Measurements from ENCODE around the gene CPAMD8.

DNA sequence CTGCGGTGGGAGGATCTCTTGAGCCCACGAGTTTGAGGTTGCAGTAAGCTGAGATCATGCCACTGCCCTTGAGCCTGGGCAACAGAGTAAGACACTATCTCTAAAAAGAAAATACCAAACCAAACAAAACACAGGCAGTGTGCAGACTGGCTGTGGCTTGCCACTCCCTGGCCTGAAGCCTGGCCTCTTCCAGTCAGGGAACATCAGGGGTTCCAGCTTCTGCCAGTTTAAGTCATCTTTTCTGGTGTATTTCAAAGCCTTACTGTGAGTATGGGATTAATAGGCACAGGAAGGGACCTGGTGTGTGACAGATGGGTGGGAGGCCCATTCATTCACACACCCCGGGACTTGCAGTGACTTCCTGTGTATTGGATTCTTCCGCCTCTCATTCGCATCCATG, 164.8 kb downstream of the CPAMD8 start:
- TF ChIP-seq, protein P1, sequence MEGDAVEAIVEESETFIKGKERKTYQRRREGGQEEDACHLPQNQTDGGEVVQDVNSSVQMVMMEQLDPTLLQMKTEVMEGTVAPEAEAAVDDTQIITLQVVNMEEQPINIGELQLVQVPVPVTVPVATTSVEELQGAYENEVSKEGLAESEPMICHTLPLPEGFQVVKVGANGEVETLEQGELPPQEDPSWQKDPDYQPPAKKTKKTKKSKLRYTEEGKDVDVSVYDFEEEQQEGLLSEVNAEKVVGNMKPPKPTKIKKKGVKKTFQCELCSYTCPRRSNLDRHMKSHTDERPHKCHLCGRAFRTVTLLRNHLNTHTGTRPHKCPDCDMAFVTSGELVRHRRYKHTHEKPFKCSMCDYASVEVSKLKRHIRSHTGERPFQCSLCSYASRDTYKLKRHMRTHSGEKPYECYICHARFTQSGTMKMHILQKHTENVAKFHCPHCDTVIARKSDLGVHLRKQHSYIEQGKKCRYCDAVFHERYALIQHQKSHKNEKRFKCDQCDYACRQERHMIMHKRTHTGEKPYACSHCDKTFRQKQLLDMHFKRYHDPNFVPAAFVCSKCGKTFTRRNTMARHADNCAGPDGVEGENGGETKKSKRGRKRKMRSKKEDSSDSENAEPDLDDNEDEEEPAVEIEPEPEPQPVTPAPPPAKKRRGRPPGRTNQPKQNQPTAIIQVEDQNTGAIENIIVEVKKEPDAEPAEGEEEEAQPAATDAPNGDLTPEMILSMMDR (IDR thresholded peaks at IDR 0.05 in 4 of 5, conservative IDR thresholded peaks at IDR 0.05 in 1 of 5): no peak
- no peak for TF ChIP-seq POLR2A (IDR thresholded peaks at IDR 0.05)
